Left forelimb (tissue), 1 donor: ENCODE data around the gene PSTPIP1.

ENCODE experiments used
- DNase-seq: peaks from one replicate; pipeline ENCODE4 v3.0.0-alpha.2; 2018; ENCODE audit warnings: low spot score

PSTPIP1 gene

DNA sequence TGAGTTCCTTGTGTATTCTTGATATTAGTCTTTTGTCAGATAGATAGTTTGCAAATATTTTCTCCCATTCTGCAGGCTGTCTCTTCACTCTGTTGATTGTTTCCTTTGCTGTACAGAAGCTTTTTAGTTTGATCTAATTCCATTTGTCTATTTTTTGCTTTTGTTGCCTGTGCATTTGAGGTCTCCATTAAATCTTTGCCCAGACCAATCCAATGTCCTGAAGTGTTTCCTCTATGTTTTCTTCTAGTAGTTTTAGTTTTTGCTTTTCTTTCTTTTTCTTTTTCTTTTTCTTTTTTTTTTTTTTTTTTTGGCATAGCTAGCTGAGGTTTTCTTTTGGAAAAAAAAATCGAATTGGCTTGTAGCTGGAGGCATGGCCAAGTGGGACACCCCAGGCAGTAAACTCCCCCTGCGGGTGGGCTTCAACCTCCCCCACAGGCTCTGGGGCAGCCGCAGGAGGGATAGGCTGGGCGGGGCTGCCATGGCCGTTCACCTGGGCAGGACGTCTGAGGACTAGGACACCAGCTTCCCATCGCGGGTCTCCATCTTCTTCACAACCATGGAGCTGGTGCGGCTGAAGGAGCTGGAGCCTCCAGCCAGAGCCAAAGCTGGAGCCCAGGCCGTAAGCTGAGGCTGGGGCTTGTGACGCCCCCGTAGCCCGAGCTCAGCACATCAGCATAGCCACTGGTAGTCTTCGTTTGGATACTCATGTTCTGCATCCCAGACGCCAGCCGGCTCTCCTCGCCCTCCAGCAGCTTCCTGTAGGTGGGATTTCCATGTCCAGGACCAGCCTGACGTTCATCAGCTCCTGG lies 16.2 kb upstream of the PSTPIP1 start:
- no peak for DNase-seq

DNA sequence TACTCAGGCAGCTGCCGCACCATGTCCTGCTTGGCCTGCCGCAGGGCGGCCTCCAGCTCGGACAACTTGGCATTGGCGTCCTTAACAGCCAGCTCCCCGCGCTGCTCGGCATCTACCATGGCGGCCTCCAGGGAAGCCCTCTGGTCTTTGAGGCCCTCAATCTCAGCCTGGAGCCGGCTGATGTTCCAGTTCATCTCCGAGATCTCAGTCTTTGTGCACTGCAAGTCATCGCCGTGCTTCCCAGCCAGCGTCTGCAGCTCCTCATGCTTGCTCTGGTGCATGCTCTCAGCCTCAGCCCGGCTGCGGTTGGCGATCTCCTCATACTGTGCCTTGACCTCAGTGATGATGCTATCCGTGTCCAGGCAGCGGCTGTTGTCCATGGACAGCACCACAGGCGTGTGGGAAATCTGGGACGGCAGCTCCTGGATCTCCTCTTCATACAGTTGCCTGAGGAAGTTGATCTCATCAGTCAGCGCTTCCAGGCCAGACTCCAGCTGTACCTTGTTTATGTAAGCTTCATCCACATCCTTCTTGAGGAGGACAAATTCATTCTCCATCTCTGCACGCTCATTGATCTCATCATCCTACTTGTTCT lies 15.5 kb upstream of the PSTPIP1 start:
- DNase-seq: no peak

DNA sequence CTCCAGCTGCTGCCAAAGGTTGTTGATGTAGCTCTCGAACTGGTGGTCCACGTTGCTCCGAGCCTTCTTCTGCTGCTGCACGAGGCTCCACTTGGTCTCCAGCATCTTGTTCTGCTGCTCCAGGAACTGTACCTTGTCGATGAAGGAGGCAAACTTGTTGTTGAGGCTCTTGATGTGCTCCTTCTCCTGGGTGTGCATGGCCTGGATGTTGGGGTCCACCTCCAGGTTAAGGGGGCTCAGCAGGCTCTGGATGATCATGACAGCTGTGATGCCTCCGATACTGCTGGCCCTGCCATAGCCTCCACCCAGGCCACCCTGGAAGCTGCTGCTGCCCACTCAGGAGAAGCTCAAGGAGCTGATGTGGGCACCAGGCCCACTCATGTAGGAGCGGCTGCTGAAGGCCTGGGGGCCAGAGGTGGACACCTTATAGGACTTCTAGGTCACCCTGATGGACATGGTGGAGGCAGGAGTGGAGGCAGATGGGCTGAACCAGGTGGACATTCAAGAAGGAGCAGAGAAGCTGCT lies 14.9 kb upstream of the PSTPIP1 start:
- DNase-seq: no peak

DNA sequence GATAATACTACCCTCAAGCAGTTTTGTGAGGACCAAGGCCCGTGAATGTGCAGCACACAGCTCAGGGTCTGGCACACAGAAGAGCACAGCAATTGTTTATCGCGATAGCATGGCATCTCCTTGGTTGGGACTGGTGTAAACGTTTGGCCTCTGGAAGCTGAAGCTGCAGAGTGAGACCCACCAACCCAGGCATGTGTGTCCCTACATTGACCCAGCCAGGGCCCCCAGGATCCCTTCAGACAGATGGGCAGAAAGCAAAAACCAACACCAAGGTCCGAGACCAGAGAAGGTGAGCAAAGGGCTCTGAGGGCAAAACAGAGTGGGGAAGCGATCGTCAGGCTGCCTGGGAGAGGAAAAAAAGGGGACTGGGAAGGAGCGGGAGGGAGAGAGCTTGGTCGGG lies 12.6 kb upstream of the PSTPIP1 start:
- DNase-seq: no peak

DNA sequence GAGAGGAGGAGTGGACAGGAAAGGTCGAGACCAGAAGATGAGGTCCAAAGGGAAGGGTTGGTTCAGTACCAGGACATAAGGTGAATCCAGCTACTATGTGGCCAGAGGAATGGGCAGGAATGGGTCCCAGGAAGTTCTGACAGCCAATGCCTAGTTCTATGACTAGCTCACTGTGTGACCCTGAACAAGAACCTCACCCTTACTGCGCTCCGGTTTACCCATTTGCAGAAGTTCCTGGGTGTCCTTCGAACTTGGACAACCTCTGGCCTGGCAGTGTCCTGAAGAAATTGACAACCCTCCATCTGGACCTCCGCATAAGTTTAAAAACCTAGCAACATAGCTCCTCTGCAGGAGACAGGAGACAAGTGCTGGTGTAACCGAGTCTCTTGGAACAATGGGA lies 12.2 kb upstream of the PSTPIP1 start:
- no peak for DNase-seq

DNA sequence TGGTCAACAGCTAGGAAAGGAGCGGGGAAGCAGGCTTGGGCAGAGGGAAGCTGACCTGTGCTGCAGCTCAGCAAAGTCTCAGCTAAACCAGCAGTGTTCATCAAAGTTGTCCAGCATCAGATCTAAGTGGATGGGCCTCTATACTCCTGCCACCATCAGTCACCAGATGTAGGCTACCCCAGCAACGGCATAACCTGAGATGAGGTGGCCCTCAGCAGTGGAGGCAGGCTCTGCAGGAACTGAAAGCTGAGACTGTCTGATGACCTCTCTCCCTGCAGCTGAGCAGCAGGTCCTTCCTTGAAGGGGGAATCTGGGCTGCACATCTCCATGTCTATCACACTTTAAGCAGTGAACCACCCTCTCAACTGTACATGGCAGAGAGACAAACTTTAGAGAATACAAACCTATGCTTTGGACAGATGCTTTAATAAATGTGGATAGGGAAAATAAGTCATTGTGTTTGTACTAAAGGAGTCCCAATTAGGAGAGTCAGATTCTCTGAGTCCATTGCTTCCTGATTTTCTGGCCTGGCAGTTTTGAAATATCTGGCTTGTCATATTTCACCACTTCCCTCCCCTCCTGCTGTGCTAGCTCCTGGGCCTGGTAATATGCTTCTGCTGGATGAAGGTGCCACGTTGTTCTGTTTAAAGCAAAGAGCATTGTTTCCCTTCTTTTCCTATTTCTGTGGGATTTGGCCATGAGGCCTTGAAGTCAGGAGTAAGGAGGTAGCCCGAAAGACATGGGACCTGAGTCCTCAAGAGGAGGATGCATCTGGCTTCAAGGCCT lies 11.1 kb upstream of the PSTPIP1 start:
- DNase-seq: no peak

DNA sequence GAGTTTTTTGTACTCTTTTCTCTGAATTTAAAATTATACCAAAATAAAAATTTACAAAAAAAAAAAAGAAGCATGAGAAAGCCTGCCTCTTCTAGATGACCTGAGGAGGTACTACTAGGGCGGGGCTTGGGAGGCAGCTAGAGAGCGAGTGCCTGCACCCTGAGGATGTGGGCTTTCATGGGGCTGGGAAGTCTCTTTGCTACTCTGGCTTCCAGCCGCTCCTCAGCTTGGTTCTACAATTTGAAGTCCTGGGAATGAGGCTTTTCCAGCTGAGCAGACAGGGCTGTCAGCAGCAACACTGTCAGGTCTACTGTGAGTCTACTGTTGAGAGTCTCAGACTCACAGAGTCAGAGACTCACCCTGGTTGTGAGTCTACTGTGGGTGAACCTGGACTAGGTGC lies 8.2 kb upstream of the PSTPIP1 start:
- no peak for DNase-seq

DNA sequence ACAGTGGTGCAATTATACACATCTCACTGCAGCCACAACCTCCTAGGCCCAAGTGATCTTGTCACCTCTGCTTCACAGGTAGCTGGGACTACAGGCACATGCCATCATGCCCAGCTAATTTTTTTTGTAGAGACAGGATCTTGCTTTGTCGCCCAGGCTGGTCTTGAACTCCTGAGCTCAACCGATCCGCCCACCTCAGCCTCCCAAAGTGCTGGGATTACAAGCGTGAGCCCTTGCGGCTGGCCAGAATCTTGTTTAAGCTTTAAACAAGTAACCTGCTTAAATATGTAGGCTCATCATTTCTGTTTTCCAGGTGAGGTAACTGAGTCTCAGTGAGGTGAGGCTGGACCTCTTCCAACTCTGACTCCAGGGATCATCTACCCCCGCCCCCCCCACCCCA lies 7.7 kb upstream of the PSTPIP1 start:
- DNase-seq: no peak

DNA sequence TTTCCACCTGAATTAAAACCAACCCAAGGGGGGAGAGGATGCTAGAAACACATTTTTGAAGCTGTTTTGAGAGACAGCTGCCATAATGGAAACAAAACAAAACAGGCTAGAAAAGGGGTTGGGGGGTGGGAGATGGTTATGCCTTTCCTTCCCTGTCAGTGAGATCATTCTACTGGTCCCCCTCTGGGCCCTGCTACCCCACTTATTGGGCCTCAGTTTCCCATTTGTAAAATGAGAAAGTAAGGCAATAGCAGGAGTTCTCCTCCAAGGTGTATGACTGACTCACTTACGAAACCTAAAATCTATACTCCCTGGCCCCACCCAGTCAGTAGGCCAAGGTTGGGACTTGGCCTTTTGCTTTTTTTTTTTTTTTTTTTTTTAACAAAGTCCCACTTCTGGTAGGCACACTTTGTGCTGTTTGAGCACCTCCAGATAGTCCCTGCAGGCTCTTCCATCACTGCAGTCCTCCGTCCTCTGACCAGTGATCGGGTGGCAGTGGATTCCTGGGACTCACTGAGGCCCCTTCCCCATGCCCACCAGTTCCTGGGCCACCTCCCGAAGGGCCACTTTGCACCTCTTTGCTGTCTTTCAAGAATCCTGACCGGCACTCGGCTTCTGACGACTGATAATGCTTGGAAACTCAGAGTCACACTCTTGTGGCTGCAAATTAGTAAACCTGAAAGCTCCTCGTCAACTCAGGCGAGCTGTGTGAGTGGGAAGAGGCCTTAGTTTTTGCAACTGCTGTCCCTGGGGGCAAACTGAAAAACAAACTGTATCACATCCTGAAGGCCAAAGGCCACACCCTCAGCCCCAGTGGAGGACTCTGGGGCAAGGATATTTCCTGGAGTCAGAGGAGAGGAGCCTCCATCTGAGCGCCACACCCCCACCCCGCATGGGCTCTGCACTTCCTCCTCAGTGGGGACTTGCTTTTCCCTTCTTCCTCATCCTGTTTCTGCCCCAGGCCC lies 6.7 kb upstream of the PSTPIP1 start:
- no peak for DNase-seq

DNA sequence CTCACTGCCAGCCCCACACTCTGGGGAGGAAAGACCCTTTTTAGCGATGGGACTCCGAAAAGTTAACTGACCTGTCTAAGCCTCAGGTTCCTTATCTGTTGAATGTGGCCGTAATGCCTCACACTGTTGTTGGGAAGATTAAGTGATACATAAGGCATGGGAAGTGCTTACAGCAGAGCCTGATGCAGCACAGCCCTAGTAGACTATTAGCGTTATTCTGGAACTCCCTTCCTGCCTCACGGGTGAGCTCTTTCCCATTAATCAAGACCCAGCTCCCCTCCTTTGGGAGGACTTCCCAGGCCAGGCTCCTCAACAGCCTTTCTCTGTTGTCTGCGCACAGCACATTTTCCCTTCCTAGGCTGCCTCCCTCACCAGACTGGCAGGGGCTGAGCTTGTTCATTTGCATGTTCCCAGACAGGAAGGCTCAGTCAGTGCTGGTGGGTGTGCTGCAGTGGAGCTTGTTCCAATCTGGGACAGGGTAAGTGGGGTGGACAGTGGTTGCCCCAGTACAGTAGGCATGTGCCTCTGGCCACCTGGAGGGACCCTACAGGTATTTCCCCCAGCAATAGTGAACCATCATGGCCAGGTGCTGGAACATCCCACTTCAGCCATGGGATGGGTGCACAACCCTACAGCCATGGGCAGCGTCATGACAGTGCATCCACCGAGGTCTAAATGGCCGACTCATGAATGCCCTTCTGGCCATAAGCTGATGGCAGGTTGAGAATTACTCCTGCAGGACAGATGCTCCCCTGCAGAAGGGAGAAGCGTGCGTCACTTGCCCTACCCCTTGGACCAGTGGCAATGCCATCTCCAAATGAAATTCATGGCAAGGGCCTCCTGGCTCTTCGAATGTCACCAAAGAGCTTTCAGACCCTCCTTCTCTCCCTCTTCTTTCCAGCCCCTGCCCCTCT lies 5.8 kb upstream of the PSTPIP1 start:
- DNase-seq: no peak

DNA sequence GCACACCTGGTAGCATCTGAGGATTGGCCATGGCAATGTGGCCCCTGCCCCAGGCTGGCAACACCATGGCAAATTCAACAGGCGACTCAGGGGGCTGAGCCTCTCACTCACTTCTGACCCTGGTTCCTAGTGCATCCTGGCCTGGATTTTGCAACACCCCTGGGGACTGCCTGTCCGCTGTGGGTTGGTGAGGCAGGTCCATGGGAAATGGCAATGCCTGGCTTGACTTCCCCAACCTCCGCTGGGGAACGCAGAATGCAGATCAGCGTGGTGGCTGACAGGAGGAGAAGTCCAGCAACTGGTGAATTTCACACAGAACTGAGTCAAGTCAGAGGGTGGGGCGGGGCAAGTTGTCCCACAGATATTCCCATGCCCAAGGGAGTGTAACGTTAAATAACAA lies 3.9 kb upstream of the PSTPIP1 start:
- no peak for DNase-seq

DNA sequence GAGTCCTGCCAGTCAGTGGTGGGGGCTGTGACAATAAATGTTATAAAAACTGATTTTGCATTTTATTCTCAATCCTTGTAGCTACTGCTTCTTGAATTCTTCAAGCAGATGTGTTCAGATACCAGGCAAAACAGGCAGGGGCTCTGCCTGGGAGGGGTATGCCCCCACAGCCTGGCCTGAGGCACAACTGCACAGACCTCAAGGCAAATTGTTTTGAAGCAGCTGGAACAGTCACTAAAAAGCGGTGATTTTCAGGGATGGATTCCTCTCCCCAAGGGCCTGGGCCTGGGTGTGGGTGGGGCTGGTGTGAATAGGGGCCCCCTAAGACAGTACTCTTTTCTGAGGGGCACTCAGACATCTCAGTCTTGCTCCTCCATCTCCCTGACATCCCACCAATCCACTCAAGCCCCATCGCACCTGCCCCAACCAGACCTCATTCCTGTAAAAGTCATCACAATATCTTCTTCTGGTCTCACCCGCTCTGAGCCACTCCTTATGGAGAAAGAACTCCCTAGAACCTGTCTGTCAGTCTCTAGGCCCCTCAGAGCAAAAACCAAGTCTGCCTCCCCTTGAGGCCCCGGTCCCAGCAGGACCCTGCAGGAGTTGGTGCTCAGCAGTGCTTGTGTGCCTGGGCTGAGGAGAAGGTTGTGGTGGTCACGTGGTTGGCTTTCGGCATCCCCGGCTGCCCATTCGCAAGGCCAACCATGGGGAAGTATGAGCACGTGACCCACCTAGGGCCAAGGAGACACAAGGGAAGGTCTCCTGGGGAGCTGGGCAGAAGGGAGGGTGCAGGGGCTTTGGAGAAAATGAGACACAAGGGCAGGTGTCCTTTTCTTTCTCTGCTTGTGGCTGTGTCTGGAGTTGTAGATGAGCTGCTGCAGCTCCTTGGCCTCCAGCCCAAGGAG lies 2.9 kb upstream of the PSTPIP1 start:
- DNase-seq: no peak

DNA sequence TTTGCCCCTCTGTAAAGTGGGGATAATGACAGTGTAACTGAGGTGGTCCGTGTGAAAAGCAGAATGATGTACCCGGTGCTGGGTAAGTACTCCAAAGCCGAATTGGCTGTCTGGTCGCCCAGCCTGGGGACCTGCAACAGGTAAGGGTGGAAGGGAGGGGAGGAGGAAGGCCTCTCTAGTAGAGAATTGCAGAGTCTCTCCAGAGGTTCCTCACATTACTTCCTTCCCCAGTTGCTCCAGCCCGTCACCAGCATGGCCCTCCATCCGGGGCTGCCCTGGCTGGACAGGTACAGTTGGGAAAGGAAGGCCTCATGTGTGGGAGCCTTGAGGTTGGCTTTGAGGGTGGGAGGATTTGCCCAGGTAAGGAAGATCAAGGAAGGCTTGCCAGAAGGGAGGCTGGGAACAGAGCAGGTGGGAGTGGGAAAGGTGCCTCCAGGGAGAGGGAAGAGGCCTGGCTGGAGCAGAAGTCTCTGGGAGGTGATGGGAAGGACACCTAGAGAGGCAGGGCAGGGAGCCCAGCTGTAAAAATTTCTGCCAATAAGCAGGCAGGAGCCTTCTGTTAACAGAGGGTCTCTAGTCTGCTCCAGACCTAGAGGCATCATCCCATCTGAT lies 1.7 kb upstream of the PSTPIP1 start:
- DNase-seq: peak; percentile 58

DNA sequence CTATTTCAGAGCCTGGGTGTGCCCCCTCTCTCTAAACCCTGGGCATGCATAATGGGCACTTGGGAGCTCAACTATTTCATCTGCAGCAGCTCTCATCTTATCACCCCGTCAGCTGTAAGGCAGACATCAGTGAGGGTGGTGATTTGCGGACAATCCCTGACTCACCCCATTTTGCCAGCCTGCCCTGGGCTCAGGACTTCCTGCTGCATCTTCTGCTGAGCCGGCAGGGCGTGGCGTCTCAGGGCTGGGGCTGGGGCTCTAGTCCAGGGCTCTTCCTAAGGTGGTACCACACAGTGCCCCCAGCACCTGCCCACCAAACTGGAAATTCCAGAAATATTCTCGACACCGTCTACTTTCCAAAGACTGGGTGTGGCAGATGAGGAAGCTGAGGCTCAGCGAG lies 925 bp upstream of the PSTPIP1 start:
- peak; percentile 48 for DNase-seq

DNA sequence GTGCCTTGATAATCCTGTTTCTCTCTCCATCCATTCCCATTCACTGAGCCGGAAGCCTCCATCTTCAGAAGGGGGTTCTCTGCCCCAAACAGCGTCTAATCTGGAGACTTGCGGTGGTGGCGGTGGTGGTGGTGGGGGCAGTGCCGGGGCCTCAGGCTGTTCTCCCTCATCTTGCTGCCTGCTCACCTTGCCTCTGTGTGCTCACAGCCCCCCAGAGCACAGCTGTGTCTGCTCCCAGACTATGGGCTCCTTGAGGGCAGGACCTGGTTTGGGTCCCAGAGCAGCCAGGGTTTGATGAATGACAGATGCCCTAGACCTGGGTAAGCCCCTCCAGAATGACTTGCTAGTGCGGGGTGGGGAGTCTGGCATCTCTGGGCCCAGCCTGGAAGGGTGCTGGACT lies 430 bp upstream of the PSTPIP1 start:
- peak; percentile 57 for DNase-seq

DNA sequence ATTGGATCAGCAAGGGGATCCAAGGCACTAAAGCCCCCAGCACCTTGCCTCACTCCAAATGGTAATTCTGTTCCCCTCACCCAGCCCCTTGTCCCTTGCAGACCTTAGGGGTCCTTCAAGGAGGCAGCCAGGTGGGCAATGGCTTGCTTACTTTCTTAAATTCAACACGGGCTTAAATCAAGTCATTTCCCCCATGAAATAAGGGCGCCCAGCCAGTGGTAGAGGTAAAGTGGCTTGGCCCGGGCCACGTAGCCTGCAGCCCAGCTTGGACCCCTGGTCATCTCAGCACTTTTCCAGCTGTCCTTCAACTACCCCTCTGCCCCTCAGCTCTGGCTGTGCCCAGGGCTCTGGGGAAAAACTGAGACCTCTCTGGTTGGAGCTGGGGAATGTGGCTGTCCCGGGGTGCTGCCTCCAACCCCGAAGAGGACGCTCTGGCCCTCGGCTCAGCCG lies 1.2 kb downstream of the PSTPIP1 start:
- DNase-seq: no peak

DNA sequence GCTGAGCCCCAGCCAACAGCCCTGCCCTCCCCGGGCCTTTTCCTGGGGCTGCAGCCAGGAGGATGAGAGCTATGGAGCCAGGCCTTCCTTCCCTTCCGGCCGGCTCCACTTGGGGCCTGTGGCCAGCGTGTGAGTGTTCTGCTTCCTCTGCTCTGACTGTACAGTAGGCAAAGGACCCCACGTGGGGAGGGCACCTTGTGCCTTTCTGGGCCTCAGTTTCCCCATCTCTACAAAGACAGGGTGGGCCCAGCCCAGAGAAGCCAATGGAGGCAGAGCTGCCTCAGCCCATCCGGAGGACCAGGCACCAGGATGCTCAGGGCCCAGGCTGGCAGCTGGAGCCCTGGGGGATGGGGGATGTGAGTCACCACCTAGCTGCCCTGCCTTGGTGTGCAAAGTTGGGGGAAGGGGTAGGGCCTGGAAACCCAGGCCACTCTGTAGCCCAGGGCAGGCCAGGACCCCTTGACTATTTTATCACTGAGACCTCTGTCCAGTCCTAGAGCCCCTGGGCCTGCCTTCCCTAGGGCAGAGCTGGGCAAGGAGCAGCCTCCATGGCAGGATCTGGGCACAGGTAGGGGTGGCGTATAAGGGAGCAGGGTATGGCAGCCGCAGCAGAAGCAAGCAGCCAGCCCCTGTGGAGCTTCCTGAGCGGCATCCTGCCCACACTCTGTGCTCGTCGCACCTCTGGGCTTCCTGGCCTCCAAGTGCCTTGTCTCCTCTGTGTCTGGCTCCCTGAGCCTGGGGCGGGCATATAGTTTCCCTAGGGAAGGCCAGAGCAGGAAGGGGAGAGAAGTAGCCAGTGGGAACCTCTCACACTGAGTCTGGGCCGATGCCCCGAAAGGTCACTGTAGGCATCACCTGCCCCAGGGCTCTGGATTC lies 1.8 kb downstream of the PSTPIP1 start:
- no peak for DNase-seq
